22Rv1 (cell line): Measurements from ENCODE around the gene OR7D2.

ENCODE experiments used
- H3K27ac ChIP-seq: fragments of 450-650 bp; 2 replicates; pipeline ENCODE4 v1.5.1; 2017
- CTCF ChIP-seq: fragments of 450-650 bp; IDR thresholded peaks from 2 replicates; pipeline ENCODE4 v1.5.1; 2017; ENCODE audit warnings: mild to moderate bottlenecking
- ZFX ChIP-seq: fragments of 450-650 bp; IDR thresholded peaks from 2 replicates; pipeline ENCODE4 v1.6.1; 2017; ENCODE audit warnings: antibody characterized with exemption, borderline replicate concordance

OR7D2 gene

DNA sequence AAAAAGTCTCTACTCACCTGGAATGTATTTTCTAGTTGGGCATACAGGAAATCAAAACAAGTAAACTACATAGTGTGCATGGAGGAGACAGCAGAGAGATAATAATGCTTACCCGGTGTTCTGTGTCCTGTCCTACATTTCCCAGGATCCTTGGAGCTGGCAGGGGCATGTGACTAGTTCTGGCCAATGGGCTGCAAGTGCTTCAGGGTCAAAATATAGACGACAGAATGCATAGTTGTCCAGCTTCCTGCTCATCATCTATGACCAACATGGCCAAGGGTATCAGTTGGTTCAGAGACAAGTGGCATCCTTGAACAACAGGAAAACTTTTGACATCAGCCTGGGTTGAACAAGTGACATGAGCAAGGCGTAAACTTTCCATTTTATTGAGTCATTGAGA lies 30.1 kb upstream of the OR7D2 start:
- TF ChIP-seq CTCF (no peak), ZFX (no peak)
- no peak overlapping the region for H3K27ac ChIP-seq

GRCh38 chr19:9149997-9150396 lies 28.8 kb upstream of the OR7D2 start:
- H3K27ac ChIP-seq, result no peak overlapping the region
- TF ChIP-seq CTCF (no peak), ZFX (no peak)

GRCh38 chr19:9150650-9151049 lies 28.1 kb upstream of the OR7D2 start:
- H3K27ac ChIP-seq, result no peak overlapping the region
- TF ChIP-seq CTCF, result no peak
- TF ChIP-seq ZFX, result no peak

DNA sequence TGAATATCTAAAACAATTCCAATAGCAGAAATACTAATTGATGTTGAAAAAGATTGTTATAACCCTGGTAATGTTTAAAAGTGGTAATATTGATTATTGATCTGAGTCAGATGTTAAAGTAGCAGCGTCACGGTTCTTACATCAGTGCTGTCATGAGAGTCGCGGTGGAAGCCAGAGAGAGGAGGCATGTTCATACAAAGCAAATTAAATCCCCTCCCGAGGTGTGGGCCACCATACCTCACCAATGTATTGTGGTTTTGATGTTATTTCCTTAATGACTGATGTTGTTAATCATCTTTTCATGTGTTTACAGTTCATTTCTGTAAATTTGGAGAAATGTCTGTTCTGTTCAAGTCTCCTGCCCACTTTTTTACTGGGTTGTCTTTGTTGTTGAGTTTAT lies 27.4 kb upstream of the OR7D2 start:
- H3K27ac ChIP-seq, result no peak overlapping the region
- TF ChIP-seq CTCF (no peak), ZFX (no peak)

- no peak overlapping the region for H3K27ac ChIP-seq
- TF ChIP-seq CTCF (no peak), ZFX (no peak)
These were observed 23.2 kb upstream of the OR7D2 start for GRCh38 chr19:9155591-9155990.

DNA sequence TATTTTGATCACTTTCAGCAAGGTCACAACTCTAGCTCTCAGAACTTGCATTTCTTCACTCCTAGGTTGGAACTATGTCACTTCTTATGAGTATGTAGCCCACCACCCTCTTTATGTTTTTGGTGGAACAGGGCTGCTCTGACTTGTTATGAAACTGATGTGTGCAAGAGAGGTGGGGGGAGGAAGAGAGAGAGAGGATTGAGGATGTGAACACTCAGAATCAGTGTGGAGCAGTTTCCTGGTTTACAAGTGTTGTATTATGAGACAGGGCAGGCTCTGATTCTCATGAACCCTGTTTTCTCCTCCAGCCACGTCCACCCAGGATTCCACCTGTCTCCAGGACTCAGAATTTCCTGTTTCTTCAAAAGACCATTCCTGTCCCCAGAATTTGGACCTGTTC lies 22.5 kb upstream of the OR7D2 start:
- no peak overlapping the region for H3K27ac ChIP-seq
- TF ChIP-seq ZFX (no peak), CTCF (no peak)

DNA sequence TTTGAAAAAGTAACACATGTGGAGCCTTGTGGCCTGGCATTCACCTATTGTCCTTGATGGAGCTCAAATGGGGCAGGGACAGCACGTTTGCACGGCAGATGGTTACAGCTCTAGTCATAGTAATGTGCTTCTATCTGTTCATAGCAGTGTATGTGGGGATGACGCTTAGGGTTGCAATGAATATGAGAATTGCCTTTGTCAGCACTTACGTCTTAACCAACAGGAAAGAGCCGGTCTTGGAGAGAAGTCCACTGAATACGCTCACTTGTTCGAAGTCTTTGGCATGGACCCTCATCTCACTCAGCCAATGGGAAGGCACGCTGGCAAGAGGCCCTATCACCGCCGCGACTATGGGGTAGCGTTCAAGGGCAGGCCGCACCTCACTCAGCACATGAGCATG lies 18.9 kb upstream of the OR7D2 start:
- no peak for TF ChIP-seq CTCF
- TF ChIP-seq ZFX, result no peak
- H3K27ac ChIP-seq, result no peak overlapping the region
